GM12864 (cell line): ENCODE data around the gene ZNF385C.
"Not testable (repeated sequence)": the region's sequence is repeated elsewhere in the genome, so short reads cannot be mapped to it uniquely, and the experiment has no call there.

Experiments used
- DNase-seq: peaks from one replicate; pipeline ENCODE4 v3.0.0-alpha.2; 2011; ENCODE audit warnings: low read depth
- H3K4me3 ChIP-seq: 2 replicates; pipeline ENCODE4 v1.5.1; 2011; ENCODE audit warnings: mild to moderate bottlenecking, low read depth, low read length, control low read depth
- TF ChIP-seq, protein P1 (sequence below): IDR thresholded peaks from 2 replicates; pipeline ENCODE4 v1.5.1; 2011; ENCODE audit warnings: low read depth, mild to moderate bottlenecking, moderate library complexity, low read length, control low read depth, inconsistent platforms; ENCODE audit errors: missing control alignments

The ZNF385C gene

GRCh38 chr17:42025191-42025579 is 73.1 kb downstream of the ZNF385C start:
- TF ChIP-seq, protein P1, sequence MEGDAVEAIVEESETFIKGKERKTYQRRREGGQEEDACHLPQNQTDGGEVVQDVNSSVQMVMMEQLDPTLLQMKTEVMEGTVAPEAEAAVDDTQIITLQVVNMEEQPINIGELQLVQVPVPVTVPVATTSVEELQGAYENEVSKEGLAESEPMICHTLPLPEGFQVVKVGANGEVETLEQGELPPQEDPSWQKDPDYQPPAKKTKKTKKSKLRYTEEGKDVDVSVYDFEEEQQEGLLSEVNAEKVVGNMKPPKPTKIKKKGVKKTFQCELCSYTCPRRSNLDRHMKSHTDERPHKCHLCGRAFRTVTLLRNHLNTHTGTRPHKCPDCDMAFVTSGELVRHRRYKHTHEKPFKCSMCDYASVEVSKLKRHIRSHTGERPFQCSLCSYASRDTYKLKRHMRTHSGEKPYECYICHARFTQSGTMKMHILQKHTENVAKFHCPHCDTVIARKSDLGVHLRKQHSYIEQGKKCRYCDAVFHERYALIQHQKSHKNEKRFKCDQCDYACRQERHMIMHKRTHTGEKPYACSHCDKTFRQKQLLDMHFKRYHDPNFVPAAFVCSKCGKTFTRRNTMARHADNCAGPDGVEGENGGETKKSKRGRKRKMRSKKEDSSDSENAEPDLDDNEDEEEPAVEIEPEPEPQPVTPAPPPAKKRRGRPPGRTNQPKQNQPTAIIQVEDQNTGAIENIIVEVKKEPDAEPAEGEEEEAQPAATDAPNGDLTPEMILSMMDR: no peak
- no peak for DNase-seq
- no peak overlapping the region for H3K4me3 ChIP-seq

- H3K4me3 ChIP-seq: no peak overlapping the region
- TF ChIP-seq, protein P1: no peak
- DNase-seq: no peak
These were observed 74.5 kb downstream of the ZNF385C start for GRCh38 chr17:42023524-42024349.

GRCh38 chr17:42020845-42021244 is 77.4 kb downstream of the ZNF385C start:
- not testable (repeated sequence) for DNase-seq
- H3K4me3 ChIP-seq: peak overlapping the region; percentile 86

GRCh38 chr17:42019509-42020404 is 78.5 kb downstream of the ZNF385C start, which contains the start of gene NKIRAS2:
TSS of gene NKIRAS2 (plus strand) at chr17:42020090. CDS start at chr17:42021578, 1,488 bp downstream.
- peak; percentile 68 for DNase-seq
- TF ChIP-seq, protein P1: peak; percentile 90
- H3K4me3 ChIP-seq: peak within 1 kb of the TSS; percentile 86

DNA sequence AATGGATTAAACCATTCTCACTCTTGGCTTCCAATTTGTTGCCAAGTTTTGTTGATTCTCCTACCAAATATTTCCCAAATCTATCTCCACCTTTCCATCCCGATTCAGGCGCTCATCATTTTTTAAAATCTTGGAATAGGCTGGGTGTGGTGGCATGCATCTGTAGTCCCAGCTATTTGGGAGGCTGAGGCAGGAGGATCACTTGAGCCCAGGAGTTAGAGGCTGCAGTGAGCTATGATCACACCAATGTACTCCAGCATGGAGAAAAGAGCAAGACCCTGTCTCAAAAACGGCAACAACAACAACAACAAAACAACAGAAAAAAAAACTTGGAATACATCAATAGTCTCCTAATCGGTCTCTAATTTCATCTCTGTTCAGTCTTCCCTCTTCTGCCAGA is 79.3 kb downstream of the ZNF385C start:
- TF ChIP-seq, protein P1: no peak
- DNase-seq: no peak
- no peak overlapping the region for H3K4me3 ChIP-seq

DNA sequence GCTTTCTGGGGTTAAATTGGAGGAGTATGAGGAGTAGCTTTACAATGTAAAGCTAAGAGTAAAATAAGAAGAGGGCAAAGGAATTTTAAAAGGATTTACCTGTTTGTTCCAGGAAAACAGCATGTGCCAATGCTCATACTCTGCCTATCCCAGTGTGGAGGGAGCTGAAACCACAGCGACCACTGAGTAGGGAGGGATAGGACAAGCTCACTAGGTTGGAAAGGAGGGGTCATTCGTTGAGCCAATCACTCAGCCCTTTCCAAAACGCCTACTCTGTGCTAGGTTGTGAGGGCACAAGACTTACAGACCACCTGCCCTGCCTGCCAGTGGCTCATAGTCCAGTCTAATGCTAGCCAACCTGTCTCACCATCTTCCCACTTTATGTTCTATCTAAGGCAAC is 79.9 kb downstream of the ZNF385C start:
- TF ChIP-seq, protein P1: no peak
- DNase-seq: no peak
- peak overlapping the region; percentile 97 for H3K4me3 ChIP-seq

DNA sequence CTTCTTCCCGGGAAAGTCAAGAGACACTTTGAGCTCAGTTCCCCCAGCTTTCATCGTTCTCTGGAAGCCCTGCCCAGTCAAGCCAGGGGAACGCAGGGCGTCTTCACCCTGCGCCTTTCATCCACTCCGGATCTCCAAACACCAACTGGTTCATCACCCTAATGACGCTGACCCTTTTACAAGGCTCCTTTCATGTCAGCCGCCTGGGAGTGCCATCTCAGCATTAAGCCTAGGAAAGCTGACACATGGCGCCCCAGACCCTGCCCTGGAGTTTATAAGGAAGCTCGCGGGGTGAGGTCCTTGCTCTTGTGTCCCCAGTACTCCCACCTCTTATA is 80.4 kb downstream of the ZNF385C start:
- peak overlapping the region; percentile 97 for H3K4me3 ChIP-seq
- TF ChIP-seq, protein P1: no peak
- DNase-seq: no peak
